Fibroblast of the aortic adventitia (primary cell): ENCODE results near the gene ALDH7A1. TPM values are rescaled to one million over a fixed set of nuclear protein-coding genes. Genes with fewer than 3 reads are reported as not detected.

Experiments used
- DNase-seq: peaks from one replicate; pipeline ENCODE4 v3.0.0-alpha.2; 2010; ENCODE audit warnings: low read depth
- H3K4me3 ChIP-seq: 2 replicates; pipeline ENCODE4 v1.5.1; 2011; ENCODE audit warnings: low read depth, mild to moderate bottlenecking, control low read depth, low read length, moderate library complexity
- CTCF ChIP-seq: IDR thresholded peaks from 2 replicates; pipeline ENCODE4 v1.5.1; 2011; ENCODE audit warnings: mild to moderate bottlenecking, low read length, control low read depth, inconsistent platforms; ENCODE audit not compliant: insufficient read depth
- total RNA-seq: library from RNA; depleted of rRNA; stranded (reverse); fragments of >200 nt; gene quantifications from 2 replicates; pipeline ENCODE4 v1.2.3, GENCODE V29; 2012; ENCODE audit warnings: low replicate concordance

The ALDH7A1 gene
- total RNA-seq, result 33.6 and 67.5 TPM in 2 replicates

- H3K4me3 ChIP-seq, result peak within 1 kb of the TSS; percentile 84
- peak; percentile 58 for TF ChIP-seq CTCF
- peak; percentile 93 for DNase-seq
These were observed at the start of gene ALDH7A1 for GRCh38 chr5:126594748-126595485. Gene ALDH7A1, minus strand, starts transcription at chr5:126595219. Its CDS starts 21 bp downstream, at chr5:126595198.

- no peak for DNase-seq
- no peak for TF ChIP-seq CTCF
- H3K4me3 ChIP-seq, result no peak overlapping the region
These were observed 46.4 kb upstream of the ALDH7A1 start for GRCh38 chr5:126641387-126641786.

- DNase-seq, result no peak
- H3K4me3 ChIP-seq, result no peak overlapping the region
- TF ChIP-seq CTCF, result no peak
These were observed 45.8 kb upstream of the ALDH7A1 start for GRCh38 chr5:126640866-126641265.

- DNase-seq, result no peak
- TF ChIP-seq CTCF, result no peak
These were observed 41.9 kb upstream of the ALDH7A1 start for GRCh38 chr5:126636956-126637355.

GRCh38 chr5:126635585-126635984, 40.6 kb upstream of the ALDH7A1 start:
- no peak overlapping the region for H3K4me3 ChIP-seq
- no peak for TF ChIP-seq CTCF
- no peak for DNase-seq

More at GRCh38 chr5:126636956-126637355, 41.9 kb upstream of the ALDH7A1 start:
- no peak overlapping the region for H3K4me3 ChIP-seq

GRCh38 chr5:126633552-126633951, 38.5 kb upstream of the ALDH7A1 start:
- no peak for TF ChIP-seq CTCF
- no peak overlapping the region for H3K4me3 ChIP-seq
- no peak for DNase-seq
